Keratinocyte (primary cell): ENCODE data around the gene DNAAF5. TPM values are rescaled to one million over a fixed set of nuclear protein-coding genes. Genes with fewer than 3 reads are reported as not detected.
"Not testable (repeated sequence)": the region's sequence is repeated elsewhere in the genome, so short reads cannot be mapped to it uniquely, and the experiment has no call there.

ENCODE experiments used
- DNase-seq: peaks from one replicate; pipeline ENCODE4 v3.0.0-alpha.2; 2011; ENCODE audit warnings: low read depth, missing footprints, low spot score
- FAIRE-seq: peaks from 2 replicates; lab custom pipeline; 2011; peaks lifted over from hg19 to GRCh38; lab: Jason Lieb, UNC
- H2AFZ ChIP-seq: 2 replicates; pipeline ENCODE4 v1.6.0; 2012; ENCODE audit warnings: low read length, control low read depth, inconsistent platforms; ENCODE audit not compliant: control insufficient read depth
- H3K27ac ChIP-seq: 2 replicates; pipeline ENCODE4 v1.5.1; 2011; ENCODE audit warnings: low read length; ENCODE audit not compliant: control insufficient read depth, insufficient read depth
- H3K27me3 ChIP-seq: 3 replicates; pipeline ENCODE4 v1.6.0; 2011; ENCODE audit warnings: low read length; ENCODE audit not compliant: control insufficient read depth, insufficient read depth; ENCODE audit errors: extremely low read depth
- H3K36me3 ChIP-seq, 2 experiments: 2 replicates in 1 of 2; 3 replicates in 1 of 2; pipeline ENCODE4 v1.5.1; 2011; ENCODE audit warnings: low read length in 2 of 2, mild to moderate bottlenecking in 1 of 2; ENCODE audit not compliant: control insufficient read depth in 2 of 2, insufficient read depth in 2 of 2; ENCODE audit errors: extremely low read depth in 1 of 2
- H3K4me1 ChIP-seq: 3 replicates; pipeline ENCODE4 v1.5.1; 2011; ENCODE audit warnings: low read length; ENCODE audit not compliant: control insufficient read depth, insufficient read depth; ENCODE audit errors: extremely low read depth
- H3K4me2 ChIP-seq: 3 replicates; pipeline ENCODE4 v1.6.0; 2011; ENCODE audit warnings: low read depth, low read length; ENCODE audit not compliant: control insufficient read depth, insufficient read depth; ENCODE audit errors: extremely low read depth
- H3K4me3 ChIP-seq, 3 experiments: fragments of 200-600 bp in 1 of 3; sonication (generic) in 1 of 3; 2 replicates in 2 of 3; 3 replicates in 1 of 3; pipeline ENCODE4 v1.5.1; 2011 to 2016; ENCODE audit warnings: low read length in 3 of 3, mild to moderate bottlenecking in 3 of 3, control low read depth in 2 of 3, inconsistent platforms in 1 of 3, low read depth in 1 of 3, mixed read lengths in 1 of 3, mixed run types in 1 of 3, moderate library complexity in 1 of 3; ENCODE audit not compliant: control insufficient read depth in 2 of 3, insufficient read depth in 2 of 3; ENCODE audit errors: extremely low read depth in 1 of 3
- H3K79me2 ChIP-seq: 2 replicates; pipeline ENCODE4 v1.6.0; 2012; ENCODE audit warnings: low read length; ENCODE audit not compliant: control insufficient read depth, insufficient read depth
- H3K9ac ChIP-seq: 3 replicates; pipeline ENCODE4 v1.6.0; 2011; ENCODE audit warnings: low read length; ENCODE audit not compliant: control insufficient read depth, insufficient read depth; ENCODE audit errors: extremely low read depth
- H3K9me1 ChIP-seq: 3 replicates; pipeline ENCODE4 v1.6.0; 2011; ENCODE audit warnings: low read length; ENCODE audit not compliant: control insufficient read depth, insufficient read depth; ENCODE audit errors: extremely low read depth
- H3K9me3 ChIP-seq: 2 replicates; pipeline ENCODE4 v1.5.1; 2012; ENCODE audit warnings: low read depth, low read length; ENCODE audit not compliant: control insufficient read depth
- H4K20me1 ChIP-seq: 3 replicates; pipeline ENCODE4 v1.6.0; 2011; ENCODE audit warnings: low read length; ENCODE audit not compliant: control insufficient read depth, insufficient read depth; ENCODE audit errors: extremely low read depth
- EZH2 ChIP-seq: IDR thresholded peaks from one replicate; pipeline ENCODE4 v1.6.1; 2012; ENCODE audit warnings: inconsistent platforms, mild to moderate bottlenecking, low read length, moderate library complexity
- dilution Hi-C: fragments of 300-500 bp; cut with MboI; formaldehyde crosslinking; loops from one replicate; pipeline ENCODE4 v1.7.0; 2020; ENCODE audit warnings: low sequenced_read_pairs; ENCODE audit not compliant: extremely low pct_ligation_motif_present
- polyA plus RNA-seq, 5 experiments: library from polyadenylated mRNA; depleted of rRNA in 3 of 5; stranded (reverse) in 3 of 5; stranded (forward) in 1 of 5; unstranded in 1 of 5; fragments of >200 nt; gene quantifications; 1 replicate in 1 of 5; 2 replicates in 3 of 5; 3 replicates in 1 of 5; pipeline versions ENCODE4 v1.2.1 to v1.2.3, GENCODE V29; 2011 to 2012; ENCODE audit warnings: missing spikeins in 2 of 5, low read depth in 1 of 5, low replicate concordance in 1 of 5
- TF ChIP-seq, protein P1 (sequence below), 3 experiments: IDR thresholded peaks in 1 of 3; conservative IDR thresholded peaks in 1 of 3; optimal IDR thresholded peaks in 1 of 3; 2 replicates in 2 of 3; 3 replicates in 1 of 3; pipeline versions ENCODE3 to v1.5.1; 2011; ENCODE audit warnings: low read length in 3 of 3, mild to moderate bottlenecking in 3 of 3, moderate library complexity in 2 of 3, control low read depth in 1 of 3, inconsistent platforms in 1 of 3; ENCODE audit not compliant: insufficient read depth in 2 of 3; ENCODE audit errors: extremely low read depth in 1 of 3

Gene DNAAF5
- polyA plus RNA-seq, 1 donor (not counting 4 experiments of a cell fraction or from before 2014, with no cell fraction given), result 16.3 TPM

DNA sequence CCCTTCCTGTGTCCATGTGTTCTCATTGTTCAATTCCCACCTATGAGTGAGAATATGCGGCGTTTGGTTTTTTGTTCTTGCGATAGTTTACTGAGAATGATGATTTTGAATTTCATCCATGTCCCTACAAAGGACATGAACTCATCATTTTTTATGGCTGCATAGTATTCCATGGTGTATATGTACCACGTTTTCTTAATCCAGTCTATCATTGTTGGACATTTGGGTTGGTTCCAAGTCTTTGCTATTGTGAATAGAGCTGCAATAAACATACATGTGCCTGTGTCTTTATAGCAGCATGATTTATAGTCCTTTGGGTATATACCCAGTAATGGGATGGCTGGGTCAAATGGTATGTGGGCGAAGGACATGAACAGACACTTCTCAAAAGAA is 17.6 kb downstream of the DNAAF5 start:
- dilution Hi-C loops, H3K9me3 ChIP-seq, H3K9ac ChIP-seq, FAIRE-seq, H3K4me2 ChIP-seq, H3K27ac ChIP-seq, H3K4me1 ChIP-seq, H3K4me3 ChIP-seq, H4K20me1 ChIP-seq, DNase-seq, H2AFZ ChIP-seq, H3K9me1 ChIP-seq, H3K27me3 ChIP-seq: not testable (repeated sequence)
- Histone ChIP-seq H3K79me2 (peaks cover 27% of the 10 kb centered on the region), H3K36me3 (peaks cover 19 to 23% of the 10 kb centered on the region in 2 experiments)

DNA sequence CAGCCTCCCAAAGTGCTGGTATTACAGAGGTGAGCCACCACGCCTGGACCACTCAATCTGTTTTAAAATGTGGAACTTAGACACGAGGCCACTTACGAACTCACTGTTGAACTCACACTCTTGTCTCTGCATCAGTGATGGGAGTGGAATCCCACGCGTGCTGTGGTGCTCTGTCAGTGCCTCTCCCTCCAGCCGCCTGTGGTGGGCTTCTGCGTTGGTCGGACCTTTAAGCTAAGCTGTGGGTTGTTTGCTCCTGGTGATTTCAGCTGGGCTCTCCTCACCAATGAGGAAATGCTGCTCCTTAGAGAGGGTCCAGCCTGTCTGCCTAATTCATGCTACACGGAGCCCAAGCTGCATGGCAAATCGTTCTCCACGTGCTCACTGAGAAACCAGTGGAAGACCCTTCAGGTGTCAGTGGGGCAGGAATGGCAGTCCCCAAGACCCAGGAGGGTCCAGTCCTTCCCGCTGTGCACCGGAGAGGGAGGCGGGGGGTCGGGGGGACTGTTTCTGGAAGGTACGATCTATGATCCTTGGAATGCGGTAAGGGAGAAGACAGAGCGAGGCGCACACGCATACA is 18.4 kb downstream of the DNAAF5 start:
- FAIRE-seq, result no peak
- dilution Hi-C loops, result no loop called here
- TF ChIP-seq EZH2, result no peak
- TF ChIP-seq, protein P1, sequence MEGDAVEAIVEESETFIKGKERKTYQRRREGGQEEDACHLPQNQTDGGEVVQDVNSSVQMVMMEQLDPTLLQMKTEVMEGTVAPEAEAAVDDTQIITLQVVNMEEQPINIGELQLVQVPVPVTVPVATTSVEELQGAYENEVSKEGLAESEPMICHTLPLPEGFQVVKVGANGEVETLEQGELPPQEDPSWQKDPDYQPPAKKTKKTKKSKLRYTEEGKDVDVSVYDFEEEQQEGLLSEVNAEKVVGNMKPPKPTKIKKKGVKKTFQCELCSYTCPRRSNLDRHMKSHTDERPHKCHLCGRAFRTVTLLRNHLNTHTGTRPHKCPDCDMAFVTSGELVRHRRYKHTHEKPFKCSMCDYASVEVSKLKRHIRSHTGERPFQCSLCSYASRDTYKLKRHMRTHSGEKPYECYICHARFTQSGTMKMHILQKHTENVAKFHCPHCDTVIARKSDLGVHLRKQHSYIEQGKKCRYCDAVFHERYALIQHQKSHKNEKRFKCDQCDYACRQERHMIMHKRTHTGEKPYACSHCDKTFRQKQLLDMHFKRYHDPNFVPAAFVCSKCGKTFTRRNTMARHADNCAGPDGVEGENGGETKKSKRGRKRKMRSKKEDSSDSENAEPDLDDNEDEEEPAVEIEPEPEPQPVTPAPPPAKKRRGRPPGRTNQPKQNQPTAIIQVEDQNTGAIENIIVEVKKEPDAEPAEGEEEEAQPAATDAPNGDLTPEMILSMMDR (optimal IDR thresholded peaks at IDR 0.05 in 1 of 3, IDR thresholded peaks at IDR 0.05 in 1 of 3, conservative IDR thresholded peaks at IDR 0.05 in 1 of 3; ENCODE audit: extremely low read depth in 1 of 3, insufficient read depth in 2 of 3, low read length in 3 of 3), result no peak

More for the DNA sequence above, 18.4 kb downstream of the DNAAF5 start:
- DNase-seq, result no peak
- Histone ChIP-seq H3K9me3 (peaks cover 2% of the 10 kb centered on the region), H3K4me2 (no peak overlapping the region), H3K9me1 (peaks cover 2% of the 10 kb centered on the region), H3K9ac (no peak overlapping the region), H3K4me3 (no peak overlapping the region), H2AFZ (no peak overlapping the region), H3K36me3 (peaks cover 20 to 21% of the 10 kb centered on the region in 2 experiments), H3K79me2 (peaks cover 22% of the 10 kb centered on the region), H3K27me3 (no peaks in the 10 kb centered on the region), H3K4me1 (peaks cover 3% of the 10 kb centered on the region), H3K27ac (no peak overlapping the region), H4K20me1 (peaks cover 2% of the 10 kb centered on the region)
